HG02610 (cell line): ENCODE data around the gene TBC1D8B.
"Not testable (repeated sequence)": the region's sequence is repeated elsewhere in the genome, so short reads cannot be mapped to it uniquely, and the experiment has no call there.

Experiments used
- ATAC-seq: cut with Tn5 transposase; IDR thresholded peaks from one replicate; pipeline ENCODE4 v1.9.1; 2021; ENCODE audit warnings: mild to moderate bottlenecking, moderate library complexity; ENCODE audit not compliant: unreplicated experiment

Gene TBC1D8B

DNA sequence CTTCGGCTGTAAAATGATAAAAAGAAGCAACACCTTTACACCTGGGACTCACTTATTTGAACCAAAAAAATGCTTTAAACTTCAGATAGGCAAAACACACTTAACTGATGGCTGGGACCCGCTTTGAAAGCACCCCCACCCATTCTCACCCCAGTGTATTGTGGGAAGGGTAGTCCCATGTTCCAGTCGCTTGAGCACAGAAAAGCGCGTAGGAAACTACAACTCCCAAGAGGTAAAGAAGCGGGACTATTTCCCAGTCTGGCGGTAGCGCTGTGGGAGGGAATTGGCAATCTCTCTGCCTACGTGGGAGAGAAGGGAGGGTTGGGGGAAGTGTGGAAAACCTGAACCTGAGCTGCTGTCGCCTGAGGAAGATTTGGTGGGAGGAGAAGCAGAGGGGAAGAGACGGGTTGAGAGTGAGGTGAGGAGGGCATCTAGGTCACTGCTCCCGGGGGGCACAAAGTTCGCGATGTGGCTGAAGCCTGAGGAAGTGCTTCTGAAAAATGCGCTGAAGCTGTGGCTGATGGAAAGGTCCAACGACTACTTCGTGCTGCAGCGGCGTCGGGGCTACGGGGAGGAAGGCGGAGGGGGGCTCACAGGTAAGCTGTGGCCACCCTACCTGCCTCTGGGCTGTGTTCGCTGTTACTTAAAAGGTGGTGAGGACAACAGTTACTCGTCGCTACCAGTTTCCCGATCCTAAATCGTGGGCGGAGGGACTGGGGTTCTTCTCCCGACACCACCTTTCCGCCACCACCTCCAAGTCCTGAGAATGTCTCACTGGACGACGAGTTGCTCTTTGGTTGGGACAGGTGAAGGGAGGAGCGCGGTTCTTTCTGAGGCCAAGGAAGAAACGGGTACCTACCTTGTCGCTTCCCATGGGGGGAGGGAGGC lies at the start of gene TBC1D8B:
TSS of gene TBC1D8B (plus strand) at position 286 of the 888 bp plus-strand sequence. CDS start at position 467, 181 bp downstream.
- ATAC-seq, result peak; percentile 87

DNA sequence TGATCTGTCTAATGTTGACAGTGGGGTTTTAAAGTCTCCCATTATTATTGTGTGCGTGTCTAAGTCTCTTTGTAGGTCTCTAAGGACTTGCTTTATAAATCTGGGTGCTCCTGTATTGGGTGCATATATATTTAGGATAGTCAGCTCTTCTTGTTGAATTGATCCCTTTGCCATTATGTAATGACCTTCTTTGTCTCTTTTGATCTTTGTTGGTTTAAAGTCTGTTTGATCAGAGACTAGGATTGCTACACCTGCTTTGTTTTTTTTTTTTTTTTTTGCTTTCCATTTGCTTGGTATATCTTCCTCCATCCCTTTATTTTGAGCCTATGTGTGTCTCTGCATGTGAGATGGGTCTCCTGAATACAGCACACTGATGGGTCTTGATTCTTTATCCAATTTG lies 33.2 kb upstream of the TBC1D8B start:
- ATAC-seq, result not testable (repeated sequence)

DNA sequence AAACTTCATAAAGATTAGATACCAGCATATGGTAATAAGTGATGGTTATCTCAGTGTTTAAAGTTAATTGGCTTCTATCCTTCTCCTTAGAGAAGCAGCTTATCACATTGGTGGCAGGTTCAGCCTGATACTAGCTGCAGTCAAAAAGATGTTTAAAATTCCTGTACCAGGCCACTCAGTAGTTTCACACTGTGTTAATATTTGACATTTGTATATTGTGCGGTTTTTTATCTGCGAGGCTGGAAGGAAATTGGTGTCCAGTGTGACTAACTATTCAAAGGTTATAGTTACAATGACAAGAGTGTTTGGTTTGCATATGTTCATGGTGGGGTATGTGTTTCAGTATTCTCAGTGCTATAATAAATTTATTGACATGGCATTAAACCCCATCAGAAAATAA lies 27.5 kb upstream of the TBC1D8B start:
- ATAC-seq, result no peak

DNA sequence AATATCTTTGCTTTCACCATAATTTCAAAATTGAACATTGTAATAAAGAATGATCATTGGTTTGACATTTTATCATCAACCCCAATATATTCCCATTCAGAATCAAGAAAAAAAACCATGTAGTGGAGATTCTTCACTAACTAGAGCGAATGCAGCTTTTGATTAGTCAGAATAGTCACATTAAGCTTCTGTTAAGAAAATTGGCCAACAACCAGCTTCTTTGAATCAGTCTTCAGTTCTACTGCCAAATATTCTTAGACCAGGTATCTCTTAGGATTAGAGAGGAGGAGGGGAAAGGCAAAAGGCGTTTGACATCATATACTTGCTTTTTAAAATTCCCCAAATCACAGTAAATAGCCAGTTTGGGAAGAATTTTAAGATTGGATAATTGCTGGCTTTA lies 22.2 kb upstream of the TBC1D8B start:
- no peak for ATAC-seq

DNA sequence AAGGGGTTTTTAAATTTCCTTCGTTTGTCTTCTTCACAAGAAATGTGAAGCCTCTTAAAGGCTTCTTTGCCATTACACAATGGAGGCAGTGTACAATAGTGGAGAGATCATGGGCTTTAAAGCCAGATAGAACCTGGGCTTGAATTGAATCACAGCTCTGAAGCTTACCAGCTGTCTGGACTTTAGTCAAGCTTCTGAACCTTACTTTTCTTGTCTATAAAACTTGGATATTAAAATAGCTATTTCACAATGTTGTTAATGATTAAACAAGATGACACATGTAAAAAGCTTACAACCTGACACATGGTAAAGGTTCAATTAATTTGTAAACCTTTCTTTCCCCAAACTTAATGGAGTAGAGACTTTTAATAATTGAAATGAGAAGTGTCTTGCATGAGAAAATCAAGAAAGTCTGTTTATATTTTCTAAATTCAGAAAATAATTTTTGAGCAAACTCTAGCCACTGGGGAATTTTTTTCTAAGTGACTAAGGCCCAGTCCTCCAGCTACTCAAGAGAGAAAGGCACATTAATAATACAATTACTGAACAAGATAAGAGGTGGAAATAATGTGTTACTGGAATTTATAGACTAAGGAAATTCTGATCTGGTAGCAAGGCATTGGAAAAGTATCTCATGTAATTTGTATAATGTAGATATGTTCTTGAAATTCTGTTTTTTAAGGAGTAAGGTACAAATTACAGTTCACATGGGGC lies 21.7 kb upstream of the TBC1D8B start:
- no peak for ATAC-seq

DNA sequence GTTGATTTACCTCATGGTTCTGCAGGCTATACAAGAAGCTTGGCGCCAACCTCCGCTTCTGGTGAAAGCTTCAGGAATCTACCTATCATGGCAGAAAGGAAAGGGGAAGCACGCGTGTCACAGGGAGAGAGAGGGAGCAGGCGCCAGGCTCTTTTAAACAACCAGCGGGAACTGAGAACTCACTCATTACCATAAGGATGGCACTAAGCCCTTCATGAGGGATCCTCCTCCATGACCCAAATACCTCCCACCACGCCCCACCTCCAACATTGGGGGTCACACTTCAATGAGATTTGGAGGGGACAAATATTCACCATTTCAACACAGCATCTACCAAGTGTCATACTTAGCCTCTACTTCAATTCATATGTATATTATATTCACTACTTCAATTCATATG lies 18.8 kb upstream of the TBC1D8B start:
- ATAC-seq, result no peak

DNA sequence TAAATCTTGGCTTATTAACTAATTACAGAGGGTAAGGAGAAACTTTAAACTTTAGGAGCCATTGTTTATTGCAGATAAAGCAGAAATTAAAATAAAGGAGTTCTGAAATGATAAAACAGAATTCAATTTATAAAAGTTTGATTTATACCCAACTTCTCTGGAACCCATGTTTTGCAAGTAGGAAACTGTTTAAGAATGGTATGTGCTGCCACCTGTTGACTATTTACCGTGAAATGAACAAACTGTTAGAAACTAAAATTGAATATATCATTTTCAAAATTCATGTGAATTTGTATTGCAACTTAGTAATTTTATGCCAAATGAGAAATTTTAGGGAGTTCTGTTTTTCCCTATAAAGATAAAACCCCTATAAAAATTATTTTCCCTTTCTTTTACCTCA lies 11.0 kb upstream of the TBC1D8B start:
- ATAC-seq, result no peak

DNA sequence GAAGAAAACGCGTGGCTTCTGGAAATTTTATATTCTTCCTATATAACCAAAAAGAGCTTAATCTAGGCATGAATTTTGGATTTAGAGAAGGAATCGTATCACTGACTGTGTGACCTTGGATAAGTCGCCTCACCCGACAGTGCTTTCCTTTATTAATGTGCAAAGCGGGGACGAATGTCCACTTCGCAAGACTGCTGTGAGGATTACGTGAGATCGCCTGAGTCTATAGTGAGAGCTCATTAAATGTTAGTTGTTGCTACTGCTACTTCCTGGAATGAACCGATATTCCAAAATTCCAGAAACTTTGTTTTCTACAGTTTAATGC lies 448 bp upstream of the TBC1D8B start:
- no peak for ATAC-seq

DNA sequence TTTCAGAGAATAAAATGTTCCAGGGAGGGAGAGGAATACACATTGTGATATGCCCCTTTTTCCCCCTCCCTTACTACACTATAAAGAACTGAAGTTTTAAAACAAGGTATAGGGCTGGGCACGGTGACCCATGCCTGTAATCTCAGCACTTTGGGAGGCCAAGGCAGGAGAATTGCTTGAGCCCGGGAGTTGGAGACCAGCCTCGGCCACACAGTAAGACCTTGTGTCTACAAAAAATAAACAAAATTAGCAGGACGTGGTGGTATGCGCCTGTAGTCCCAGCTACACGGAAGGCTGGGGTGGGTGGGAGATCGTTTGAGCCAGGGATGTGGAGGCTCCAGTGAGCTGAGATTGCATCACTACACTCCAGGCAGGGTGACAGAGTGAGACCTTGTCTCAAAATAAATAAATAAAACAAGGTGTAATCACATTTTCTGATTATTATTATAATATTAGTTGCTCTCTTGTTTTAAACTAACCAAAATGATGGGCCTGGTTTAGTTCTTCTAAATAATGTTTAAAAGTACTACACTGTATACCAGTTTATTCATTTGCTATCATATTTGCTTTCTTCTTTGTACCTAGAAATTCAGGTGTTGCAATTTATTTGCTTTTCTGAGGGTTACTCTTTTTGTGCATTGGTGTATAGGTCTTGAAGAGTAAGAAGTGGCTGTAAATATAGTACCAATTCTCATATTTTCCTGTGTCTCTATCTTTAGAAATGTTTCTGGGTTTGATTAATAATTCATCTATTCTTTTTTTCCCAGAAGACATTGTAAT lies 8.8 kb downstream of the TBC1D8B start:
- no peak for ATAC-seq

DNA sequence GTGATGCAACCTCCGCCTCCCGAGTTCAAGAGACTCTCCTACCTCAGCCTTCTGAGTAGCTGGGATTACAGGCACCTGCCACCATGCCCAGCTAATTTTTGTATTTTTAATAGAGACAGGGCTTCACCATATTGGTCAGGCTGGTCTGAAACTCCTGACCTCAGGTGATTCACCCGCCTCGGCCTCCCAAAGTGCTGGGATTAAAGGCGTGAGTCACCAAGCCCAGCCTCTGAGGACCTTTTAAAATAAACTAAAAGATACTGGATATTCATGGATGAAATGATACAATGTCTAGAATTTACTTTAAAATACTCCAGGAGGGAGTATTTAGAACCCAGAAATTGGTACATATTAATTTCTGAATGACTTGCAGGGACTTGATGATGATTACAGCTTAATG lies 10.5 kb downstream of the TBC1D8B start:
- ATAC-seq, result not testable (repeated sequence)

DNA sequence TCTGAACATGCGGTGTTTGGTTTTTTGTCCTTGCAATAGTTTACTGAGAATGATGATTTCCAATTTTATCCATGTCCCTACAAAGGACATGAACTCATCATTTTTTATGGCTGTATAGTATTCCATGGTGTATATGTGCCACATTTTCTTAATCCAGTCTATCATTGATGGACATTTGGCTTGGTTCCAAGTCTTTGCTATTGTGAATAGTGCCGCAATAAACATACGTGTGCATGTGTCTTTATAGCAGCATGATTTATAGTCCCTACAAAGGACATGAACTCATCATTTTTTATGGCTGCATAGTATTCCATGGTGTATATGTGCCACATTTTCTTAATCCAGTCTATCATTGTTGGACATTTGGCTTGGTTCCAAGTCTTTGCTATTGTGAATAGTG lies 11.6 kb downstream of the TBC1D8B start:
- ATAC-seq, result not testable (repeated sequence)

DNA sequence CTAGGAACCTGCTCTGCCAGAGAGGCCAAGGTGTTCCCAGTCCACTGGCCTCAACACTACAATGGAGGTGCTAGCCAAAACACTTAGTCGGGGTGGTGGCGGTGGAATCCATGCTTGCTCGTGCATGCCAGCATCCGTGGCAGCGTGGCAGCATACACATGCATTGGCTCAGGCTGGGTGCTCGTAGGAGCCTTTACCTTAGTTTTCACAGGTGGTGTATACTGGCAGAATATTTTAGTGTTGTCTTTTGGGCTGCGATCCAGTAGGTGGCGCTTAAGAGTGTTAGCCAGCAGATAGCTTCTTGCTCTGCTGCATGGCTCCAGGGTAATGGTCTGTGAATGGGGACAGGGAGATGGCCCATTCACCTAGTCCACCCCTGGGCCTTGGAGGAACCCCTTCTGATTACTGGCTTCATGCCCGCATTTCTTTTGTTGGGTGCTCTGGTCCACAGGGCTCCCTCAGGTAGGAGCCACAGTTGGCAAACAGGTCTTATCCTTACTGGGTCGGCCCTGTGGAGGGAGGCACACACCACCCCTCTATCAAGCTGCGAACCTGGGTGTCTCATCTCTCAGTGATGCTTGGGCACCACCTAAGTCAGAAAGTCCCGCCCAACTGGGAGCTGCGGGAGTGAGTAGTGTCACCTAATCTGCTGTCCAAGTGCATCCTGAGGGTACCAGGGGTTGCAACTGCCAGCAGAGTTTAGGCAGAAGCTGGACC lies 60.7 kb downstream of the TBC1D8B start:
- no peak for ATAC-seq

DNA sequence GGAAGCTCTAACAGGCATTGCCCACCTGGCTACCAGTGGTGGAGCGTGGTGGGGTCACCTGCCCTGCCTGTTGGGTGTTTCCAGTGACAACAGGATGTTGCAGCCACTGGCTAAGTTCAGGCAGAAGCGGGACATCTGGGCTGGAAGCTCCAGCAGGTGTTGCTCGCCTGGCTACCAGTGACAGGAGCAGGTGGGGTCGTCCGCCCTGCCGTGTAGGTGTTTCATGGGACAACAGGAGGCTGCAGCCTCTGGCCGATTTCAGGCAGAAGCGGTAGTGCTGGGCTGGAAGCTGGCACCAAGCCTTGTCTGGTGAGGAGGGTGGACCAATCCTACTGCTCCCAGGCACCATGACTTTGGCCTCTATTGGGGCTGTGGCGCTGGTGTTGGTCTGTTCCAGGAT lies 61.2 kb downstream of the TBC1D8B start:
- no peak for ATAC-seq

DNA sequence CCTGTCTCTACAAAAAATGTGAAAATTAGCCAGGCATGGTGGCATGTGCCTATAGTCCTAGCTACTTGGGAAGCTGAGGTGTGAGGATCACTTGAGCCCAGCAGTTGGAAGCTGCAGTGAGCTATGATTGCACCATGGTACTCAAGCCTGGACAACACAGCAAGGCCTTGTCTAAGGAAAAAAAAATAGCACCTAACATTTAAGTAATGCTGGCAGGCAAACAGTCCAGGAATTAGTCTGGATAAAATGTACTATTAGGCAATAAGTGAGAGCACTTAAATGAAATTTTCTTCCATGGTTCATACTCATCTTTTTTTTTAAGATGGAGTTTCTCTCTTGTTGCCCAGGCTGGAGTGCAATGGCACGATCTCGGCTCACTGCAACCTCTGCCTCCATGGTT lies 70.3 kb downstream of the TBC1D8B start:
- ATAC-seq, result not testable (repeated sequence)

DNA sequence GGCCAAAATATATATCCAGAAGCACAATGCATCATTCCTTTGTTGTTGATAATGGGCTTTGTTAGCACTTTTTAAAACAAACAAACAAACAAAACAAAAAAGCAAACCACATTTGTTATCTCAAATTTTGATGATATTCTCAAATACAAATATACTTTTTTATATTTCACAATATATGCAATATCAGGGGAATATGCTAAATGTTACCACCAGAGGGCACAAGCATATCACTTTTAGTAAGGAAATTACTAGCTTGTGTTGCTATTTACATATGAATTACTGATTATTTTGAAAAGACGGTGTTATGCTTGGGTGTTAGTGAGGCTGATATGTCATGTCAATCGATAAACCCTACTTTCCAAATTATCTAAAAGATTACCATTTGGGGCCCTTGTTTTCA lies 71.6 kb downstream of the TBC1D8B start:
- ATAC-seq, result no peak

DNA sequence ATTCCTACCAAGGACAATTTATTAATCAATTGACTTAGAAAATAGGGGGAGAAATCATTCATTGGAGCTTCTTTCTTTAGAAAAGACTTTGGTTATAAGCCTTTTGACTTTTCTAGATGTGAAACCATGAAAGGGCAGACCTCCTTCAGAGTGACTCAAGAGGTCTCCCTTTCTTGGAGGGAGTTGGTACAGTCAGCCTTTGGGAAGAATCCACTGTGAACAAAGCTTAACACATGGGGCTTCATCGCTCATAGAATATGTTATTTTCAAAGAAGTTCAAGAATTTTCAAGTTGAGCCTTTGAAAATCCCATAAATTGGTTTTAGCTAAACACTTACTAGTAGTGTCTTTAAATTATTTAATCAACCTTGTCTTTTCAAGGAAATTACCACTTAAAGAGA lies 72.7 kb downstream of the TBC1D8B start:
- no peak for ATAC-seq

DNA sequence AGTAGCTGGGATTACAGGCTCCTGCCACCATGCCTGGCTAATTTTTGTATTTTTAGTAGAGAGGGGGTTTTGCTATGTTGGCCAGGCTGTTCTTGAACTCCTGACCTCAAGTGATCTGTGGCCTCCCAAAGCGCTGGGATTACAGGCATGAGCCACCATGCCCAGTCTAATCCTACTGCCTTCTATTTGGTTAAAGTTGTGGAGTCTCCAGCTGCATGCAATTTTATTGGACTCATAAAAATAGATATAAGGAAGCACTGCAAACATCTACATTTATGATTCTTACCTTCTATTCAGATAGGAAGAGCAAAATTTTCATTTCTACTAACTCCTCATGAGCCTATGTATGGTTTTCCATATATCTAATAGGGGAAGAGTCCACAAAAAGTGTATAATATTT lies 87.0 kb downstream of the TBC1D8B start:
- no peak for ATAC-seq

DNA sequence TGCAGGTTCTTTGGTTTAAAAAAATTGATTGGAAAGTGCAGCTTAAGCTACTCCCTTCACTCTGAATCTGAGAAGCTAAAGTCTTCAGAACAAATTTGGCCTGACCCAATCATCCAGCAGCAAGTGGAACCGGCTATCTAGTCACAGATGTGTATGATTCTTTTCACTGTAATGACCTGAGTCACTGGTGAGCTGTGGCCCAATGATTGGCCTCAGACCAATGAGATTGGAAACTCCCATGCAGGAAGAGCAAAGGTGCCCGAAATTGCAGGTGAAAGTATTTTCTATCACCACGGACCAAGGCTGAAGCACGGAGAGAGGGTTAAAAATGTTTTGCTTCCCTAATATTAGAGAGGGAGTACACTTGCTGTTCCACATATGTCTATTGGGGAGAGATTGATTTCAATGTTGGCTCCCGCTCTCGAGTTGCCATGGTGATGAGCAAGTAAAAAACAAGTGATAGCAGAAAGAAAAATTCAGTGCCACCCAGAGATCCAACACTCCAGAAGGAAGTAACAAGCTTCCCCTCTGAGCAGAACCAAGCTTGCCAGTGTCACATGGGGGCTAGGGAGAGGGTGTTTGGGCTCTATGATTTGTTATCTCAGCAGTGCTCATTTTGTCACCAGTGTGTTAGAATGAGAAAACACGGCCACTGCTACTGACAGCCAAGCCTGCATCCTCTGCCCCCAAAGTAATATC lies 89.4 kb downstream of the TBC1D8B start:
- ATAC-seq, result no peak

DNA sequence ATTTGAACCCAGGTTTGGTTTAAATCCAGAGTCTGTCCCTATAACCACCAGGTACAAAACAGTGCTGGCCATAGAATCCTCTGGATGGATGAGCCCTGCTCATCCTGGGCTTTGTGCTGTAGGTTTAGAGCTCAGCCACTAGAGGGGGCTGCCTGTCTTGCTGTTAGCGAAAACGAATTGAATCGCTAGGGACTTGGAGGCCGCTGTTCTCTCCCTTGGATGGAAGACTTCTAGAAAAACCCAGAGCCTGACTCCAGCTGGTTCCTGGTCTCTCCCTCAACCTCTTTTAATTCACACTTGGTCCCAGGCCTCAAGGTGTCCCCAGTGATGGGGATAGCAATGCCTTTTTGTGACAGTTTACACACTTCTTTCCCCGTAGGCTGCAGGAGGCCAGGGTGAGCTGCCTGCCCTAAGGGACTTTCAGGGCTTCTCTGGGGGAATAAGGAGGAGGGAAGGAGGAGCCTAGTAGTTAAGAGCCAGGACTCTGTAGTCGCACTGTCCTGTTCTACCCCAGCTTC lies 92.0 kb downstream of the TBC1D8B start:
- ATAC-seq, result peak; percentile 77

DNA sequence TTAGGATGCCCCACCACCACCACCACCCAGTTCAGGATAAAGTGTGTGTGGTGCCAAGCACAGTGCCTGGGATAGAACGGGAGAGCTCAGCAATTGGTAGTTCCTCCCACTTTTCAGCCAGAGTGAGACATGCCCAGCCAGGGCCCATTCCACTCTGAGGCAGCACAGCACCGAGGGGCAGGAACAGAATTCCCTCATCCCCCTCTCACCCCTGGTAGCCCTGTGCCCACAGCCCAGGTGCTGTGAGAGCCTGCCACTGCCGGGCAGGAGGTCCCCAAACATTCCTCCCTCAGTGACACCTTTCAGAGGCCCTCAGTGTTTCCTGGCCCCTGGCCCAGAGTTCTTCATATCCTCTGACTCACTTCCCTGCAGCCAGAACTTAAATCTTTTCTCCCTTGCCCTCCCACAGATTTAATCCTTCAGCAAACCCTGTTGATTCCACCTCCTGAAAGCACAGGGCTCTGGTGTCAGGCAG lies 92.5 kb downstream of the TBC1D8B start:
- ATAC-seq, result no peak
